GM21515 (cell line): ENCODE measurements around the gene ZNF621.
"Not testable (repeated sequence)": the region's sequence is repeated elsewhere in the genome, so short reads cannot be mapped to it uniquely, and the experiment has no call there.

ENCODE experiments used
- ATAC-seq: cut with Tn5 transposase; IDR thresholded peaks from one replicate; pipeline ENCODE4 v1.9.1; 2021; ENCODE audit not compliant: unreplicated experiment

Gene ZNF621

GRCh38 chr3:40532252-40532651, 7.5 kb downstream of the ZNF621 start:
- no peak for ATAC-seq

DNA sequence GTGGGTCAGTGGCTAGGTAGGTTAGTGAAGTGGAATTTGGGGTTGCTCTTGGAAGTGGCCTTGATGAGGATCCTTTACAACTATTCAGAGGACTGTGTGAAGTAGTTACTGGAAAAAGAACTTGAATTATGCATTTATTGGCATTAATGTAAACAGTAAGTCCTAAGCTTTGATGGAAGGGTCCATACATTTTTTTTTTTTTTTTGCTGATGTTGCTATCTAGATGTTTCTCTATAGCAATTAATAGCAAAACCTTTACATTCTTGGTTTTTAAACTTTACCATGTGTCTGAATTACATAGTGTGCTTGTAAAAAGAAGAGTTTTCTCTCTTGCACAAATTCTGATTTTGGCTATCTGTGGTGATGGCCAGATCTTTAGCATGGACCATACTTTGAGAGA, 9.5 kb downstream of the ZNF621 start:
- no peak for ATAC-seq

DNA sequence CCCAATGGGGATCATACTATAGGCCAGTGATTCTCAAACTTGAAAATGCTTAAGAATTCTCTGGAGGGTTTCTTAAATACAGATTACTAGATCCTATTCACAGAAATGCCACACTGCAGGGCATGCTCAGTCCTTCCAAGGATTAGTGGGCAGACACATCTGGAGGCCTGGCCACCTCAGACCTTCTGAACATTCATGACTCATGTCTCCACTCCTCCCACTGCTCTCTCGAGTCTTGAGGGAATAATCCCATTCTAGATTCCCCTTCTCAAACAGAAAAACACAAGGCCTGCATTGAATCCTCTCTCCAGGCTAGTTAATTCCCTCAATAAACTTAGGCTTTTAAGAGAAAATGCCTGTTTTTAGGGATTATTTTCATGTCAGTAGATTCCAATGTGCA, 22.1 kb downstream of the ZNF621 start:
- ATAC-seq, result no peak

GRCh38 chr3:40550167-40550566, 25.4 kb downstream of the ZNF621 start:
- ATAC-seq, result no peak

DNA sequence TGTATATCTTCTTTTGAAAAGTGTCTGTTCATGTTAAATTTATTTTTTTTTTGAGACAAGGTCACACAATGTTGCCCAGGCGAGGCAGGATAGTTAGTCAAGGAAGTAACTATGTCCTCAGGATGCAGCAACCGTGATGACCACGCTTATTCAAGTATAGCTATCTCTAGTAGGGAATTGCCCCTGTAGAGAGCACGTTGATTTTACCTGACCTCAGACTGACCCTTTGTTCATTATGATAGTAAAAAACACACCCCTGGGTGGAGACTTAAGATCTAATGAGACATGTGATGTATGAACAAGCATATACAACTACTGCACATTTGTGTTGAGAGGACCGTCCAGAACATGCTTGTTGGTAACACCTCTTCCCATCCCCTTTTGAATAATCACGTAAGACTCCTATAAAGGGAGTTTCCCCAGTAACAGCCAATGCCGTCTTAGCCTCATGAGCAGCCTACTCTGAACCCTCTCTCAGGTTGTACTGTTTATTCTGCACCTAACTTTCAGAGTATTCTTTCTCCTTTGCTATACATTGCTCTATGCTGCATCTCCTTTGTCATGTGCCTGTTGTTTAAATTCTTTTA, 32.9 kb downstream of the ZNF621 start:
- no peak for ATAC-seq

GRCh38 chr3:40562482-40562881, 37.7 kb downstream of the ZNF621 start:
- not testable (repeated sequence) for ATAC-seq

DNA sequence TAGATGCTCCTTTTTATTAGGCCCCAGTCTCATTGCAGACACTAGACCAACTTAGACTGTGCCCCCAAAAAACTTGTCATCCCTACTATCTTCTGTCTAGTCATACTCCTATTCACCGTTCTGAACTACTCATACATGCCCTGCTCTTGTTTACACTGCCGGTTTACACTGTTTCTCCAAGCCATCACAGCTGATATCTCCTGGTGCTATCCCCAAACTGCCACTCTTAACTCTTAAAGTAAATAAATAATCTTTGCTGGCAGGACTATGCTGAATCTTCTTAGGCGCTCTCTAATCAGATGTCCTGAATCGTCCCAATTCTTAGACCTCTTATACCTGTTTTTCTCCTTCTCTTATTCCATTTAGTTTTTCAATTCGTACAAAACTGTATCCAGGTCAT, 40.9 kb downstream of the ZNF621 start:
- not testable (repeated sequence) for ATAC-seq

DNA sequence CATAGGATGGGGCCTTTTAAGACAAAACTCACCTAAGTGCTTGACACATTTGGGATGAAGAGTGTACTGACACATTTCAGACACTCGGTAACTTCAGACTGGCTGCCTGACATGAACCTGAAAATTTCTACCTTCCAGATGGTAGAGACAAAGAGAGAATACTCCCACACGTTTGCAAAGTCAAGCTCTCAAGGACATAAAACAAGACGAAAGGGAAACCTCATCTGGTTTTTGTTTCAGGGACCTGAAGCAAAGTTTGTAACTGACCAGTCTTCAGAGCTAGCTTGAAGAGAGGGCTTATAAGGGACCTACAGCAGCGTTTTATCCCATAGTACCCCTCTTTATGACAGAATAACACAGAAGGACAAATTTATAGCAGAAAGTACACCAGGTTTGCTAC, 41.9 kb downstream of the ZNF621 start:
- ATAC-seq, result no peak

GRCh38 chr3:40572588-40572987, 47.8 kb downstream of the ZNF621 start:
- no peak for ATAC-seq

DNA sequence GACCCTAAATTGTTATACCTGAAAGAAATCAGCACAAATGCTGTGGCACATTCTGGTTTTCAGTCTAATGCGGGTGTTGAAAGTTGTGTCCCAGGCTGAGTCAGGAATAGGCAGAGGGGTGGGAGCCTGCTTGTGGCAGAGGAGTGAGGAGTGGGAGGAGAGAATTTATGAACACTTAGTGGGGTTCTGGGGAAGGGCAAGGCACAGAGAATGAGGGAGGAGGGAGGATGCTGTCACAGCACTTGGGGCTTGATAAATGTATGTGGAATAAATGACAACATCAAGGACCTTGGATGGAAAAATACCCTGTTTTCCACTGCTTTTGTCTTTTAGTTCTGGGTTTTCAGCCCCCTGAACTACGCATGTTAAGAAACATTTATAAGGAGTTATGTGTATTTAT, 49.3 kb downstream of the ZNF621 start:
- ATAC-seq, result no peak

GRCh38 chr3:40574661-40575060, 49.9 kb downstream of the ZNF621 start:
- no peak for ATAC-seq

GRCh38 chr3:40576396-40576795, 51.6 kb downstream of the ZNF621 start:
- ATAC-seq, result no peak

GRCh38 chr3:40580494-40581091, 55.8 kb downstream of the ZNF621 start:
- peak; percentile 62 for ATAC-seq

GRCh38 chr3:40581166-40581565, 56.4 kb downstream of the ZNF621 start:
- no peak for ATAC-seq

- ATAC-seq, result no peak
These were observed 57.8 kb downstream of the ZNF621 start for GRCh38 chr3:40582401-40583027.

- ATAC-seq, result no peak
These were observed 58.9 kb downstream of the ZNF621 start for GRCh38 chr3:40583691-40584090.

GRCh38 chr3:40584625-40585189, 59.9 kb downstream of the ZNF621 start:
- ATAC-seq, result peak; percentile 56

- ATAC-seq, result no peak
These were observed 60.7 kb downstream of the ZNF621 start for GRCh38 chr3:40585381-40586016.

- no peak for ATAC-seq
These were observed 62.1 kb downstream of the ZNF621 start for GRCh38 chr3:40586901-40587300.

DNA sequence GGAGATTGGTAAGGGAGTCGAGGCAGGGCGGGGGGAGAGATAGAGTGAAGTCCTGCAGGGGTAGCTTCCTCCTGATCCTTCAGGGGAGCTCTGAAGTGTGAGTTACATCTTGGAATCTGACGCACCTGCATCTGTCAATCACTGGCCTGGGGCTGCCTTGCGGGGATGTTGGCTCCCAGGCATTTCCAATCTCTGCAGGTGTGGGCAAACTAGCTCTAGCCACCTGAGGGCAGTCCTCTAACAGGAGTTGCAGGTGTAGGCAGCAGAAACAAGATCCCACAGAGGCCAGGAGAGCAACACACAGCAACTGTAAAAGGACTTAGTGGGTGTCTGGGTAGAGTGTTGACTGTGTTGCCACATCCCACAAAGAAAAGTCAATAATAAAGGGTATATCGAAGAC, 63.6 kb downstream of the ZNF621 start:
- no peak for ATAC-seq
